Measurements from ENCODE around the gene OSCP1.

DNA sequence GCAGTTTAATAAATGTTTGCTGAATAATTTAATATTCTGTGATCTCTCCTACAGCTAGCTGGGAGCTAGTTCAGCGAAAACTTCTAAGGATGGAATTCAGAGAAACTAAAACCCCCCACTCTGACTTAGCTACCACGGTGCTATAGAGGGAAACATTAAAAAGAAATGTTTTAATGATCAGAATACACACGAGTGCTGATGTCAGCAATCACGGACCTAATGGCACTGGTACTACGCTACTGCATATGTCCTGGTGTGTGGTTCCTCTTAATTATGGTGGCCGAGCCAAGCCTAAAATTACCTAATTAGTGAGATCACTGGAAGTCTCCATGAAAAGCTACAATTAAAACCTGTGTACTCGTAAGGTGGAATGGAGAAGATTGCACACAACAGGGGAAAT is 28.6 kb downstream of the OSCP1 start:
- TF ChIP-seq, protein P1, sequence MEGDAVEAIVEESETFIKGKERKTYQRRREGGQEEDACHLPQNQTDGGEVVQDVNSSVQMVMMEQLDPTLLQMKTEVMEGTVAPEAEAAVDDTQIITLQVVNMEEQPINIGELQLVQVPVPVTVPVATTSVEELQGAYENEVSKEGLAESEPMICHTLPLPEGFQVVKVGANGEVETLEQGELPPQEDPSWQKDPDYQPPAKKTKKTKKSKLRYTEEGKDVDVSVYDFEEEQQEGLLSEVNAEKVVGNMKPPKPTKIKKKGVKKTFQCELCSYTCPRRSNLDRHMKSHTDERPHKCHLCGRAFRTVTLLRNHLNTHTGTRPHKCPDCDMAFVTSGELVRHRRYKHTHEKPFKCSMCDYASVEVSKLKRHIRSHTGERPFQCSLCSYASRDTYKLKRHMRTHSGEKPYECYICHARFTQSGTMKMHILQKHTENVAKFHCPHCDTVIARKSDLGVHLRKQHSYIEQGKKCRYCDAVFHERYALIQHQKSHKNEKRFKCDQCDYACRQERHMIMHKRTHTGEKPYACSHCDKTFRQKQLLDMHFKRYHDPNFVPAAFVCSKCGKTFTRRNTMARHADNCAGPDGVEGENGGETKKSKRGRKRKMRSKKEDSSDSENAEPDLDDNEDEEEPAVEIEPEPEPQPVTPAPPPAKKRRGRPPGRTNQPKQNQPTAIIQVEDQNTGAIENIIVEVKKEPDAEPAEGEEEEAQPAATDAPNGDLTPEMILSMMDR (conservative IDR thresholded peaks at IDR 0.05; ENCODE audit: low read depth, low read length) = no peak
- no peak for TF ChIP-seq EZH2 (IDR thresholded peaks at IDR 0.05; ENCODE audit: low read length, unreplicated experiment)

Measured in PC-3 (cell line).